IPS DF 19.7 (cell line): ENCODE data around the gene RFX4.
"Not testable (repeated sequence)": the region's sequence is repeated elsewhere in the genome, so short reads cannot be mapped to it uniquely, and the experiment has no call there.

Experiments used
- DNase-seq: peaks from one replicate; pipeline ENCODE4 v3.0.0-alpha.2; 2013; ENCODE audit warnings: low read depth, low spot score

The RFX4 gene

GRCh38 chr12:106690569-106691305 lies 107.9 kb downstream of the RFX4 start:
- DNase-seq, result no peak

DNA sequence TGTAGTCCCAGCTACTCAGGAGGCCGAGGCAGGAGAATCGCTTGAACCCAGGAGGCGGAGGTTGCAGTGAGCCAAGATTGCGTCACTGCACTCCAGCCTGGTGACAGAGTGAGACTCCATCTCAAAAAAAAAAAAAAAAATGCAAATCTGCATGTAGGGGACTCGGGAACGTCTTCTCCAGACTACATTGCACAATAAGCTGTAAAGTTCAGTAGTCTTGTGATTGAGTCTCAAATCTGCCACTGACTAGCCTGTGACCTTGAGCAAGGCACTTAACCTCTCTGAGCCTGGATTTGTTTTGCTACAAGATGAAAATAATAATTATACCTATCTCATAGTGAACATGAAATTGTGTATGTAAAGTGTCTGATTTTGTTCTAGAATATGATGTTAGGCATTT lies 109.2 kb downstream of the RFX4 start:
- not testable (repeated sequence) for DNase-seq

- no peak for DNase-seq
Observed at GRCh38 chr12:106692896-106693820, 110.4 kb downstream of the RFX4 start.

DNA sequence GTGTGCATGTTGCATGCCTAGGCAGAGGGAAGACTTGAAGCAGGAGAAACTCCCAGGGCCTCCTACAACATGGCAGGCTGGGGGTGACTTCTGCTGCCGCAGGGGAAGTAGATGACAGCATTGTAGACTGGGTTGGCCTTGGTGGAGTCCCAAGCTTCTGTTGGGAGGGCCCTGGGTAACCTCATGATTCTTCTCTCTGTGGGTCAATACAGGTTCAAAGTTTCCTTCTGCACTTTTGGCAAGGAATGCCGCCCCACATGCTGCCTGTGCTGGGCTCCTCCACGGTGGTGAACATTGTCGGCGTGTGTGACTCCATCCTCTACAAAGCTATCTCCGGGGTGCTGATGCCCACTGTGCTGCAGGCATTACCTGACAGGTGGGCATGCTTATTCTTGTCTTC lies 113.3 kb downstream of the RFX4 start:
- DNase-seq, result no peak

- no peak for DNase-seq
Observed at GRCh38 chr12:106696681-106697417, 114.0 kb downstream of the RFX4 start.

DNA sequence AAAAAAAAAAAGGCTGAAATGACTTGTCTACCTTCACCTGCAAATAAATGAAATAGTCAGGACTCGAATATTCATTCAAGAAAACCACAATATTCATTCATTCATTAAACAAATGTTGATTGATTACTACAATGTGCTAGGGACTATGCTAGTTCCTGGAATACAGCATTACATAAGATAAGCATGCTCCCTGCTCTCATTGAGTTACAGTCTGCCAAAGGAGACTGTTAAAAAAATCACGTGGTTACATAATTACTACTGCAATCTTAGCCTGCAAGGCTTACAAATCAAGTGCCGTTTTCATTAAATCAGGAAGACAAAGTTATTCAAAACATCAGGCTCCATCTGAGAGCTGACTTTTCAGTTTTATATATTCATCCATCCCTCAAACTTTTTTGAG lies 121.3 kb downstream of the RFX4 start:
- no peak for DNase-seq

DNA sequence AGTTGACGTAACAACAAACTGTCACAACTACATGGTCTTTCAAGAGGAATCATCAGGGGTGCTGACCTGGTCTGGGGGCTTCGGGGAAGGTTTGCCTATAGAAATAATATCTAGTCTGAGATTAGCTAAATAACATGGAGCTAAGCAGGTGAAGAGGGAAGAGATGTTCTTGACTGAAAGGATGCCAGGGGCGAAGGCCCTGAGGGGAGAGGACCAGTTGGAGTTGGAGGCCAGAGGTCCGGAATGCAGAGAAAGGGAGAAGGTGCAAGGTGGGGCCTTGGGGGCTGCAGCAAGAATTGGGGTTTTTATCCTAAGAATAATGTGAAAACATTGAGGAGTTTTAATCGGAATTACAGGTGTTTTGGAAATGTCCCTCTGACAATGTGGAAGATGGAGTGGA lies 123.2 kb downstream of the RFX4 start:
- DNase-seq, result no peak

DNA sequence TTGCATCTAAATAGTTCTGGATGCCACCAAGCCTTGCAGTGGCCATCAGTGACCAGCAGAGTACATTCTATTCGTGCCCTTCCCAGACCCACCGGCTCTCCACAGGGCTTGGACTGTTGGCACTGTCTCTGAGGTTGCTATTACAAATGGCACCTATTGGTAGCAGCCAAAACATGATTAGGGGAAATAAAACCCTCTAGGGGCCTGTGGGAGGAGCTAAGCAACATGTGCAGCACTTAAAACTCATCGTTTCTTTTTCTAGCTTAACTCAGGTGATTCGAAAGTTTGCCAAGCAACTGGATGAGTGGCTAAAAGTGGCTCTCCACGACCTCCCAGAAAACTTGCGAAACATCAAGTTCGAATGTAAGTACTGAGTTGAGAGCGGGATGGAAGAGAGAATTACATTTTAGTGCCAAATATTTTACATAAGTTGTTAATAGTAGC lies 126.3 kb downstream of the RFX4 start:
- DNase-seq, result no peak

DNA sequence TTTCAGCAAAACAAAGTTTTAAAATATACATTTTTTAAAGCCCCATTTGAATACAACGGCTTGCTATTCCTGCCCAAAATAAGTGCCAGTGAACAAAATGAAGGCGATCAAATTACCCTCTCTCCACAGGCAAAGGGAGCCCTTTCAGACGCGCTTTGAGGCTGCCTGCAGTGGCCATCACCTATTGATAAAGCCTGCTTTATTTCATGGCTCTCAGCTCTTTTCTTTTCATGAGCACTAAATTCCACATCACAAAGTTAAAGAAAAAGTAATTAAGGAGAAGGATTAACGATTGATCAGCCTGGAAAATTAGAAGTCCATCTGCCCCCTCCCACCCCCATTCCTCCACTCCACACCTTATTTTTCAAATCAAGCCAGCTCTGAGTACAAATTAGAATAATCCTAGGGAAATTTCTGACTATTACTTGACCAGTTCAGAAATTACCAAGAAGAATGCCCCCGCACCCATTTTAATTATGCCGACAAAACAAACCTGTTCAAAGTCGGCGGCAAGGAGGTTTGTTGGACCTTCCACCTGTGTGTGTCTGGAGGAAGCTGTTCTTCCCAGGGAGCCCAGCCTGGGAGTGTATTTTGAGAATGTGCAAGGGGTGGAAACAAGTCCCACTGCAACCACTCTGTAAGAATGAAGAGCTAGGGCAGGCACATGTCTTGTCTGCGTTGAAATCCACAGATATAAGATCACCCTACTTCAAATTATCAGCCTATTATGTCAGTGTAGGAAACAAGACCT lies 127.5 kb downstream of the RFX4 start:
- no peak for DNase-seq

DNA sequence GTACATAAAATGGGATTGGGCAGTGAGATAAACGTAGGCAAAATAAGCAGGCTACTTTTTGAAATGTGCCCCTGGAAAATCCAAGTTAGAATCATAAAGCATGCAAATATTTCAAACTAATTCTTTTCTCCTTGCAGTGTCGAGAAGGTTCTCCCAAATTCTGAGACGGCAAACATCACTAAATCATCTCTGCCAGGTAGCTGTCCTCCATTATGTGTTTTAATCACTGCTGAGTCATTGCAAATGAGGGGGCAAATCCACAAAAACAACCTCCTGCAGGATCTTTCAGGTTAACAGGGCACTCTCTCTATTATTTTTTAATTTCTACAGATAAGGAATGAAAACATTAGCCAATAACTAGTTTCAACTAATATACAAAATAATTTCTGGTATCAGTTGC lies 128.5 kb downstream of the RFX4 start:
- no peak for DNase-seq

- no peak for DNase-seq
Observed at GRCh38 chr12:106712768-106713167, 130.0 kb downstream of the RFX4 start.

DNA sequence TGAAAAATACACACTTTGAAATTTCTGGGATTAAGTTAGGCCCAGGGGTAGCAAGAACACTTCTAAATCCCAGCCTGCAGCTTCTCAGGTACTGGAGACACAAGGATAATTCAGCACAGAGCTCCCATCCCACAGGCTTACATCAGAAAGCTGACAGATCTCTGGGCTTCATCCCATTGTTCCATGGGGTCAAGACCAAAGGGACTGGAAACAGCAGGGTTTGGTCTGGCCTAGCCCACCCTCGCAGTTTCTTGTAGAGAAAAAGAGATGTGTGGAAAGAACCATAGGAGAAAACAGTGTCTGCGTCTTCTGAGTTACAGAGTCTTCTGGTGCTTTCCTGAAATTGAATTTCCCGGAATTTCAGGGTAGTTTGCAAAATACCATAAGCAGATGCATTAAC lies 132.1 kb downstream of the RFX4 start:
- DNase-seq, result no peak

DNA sequence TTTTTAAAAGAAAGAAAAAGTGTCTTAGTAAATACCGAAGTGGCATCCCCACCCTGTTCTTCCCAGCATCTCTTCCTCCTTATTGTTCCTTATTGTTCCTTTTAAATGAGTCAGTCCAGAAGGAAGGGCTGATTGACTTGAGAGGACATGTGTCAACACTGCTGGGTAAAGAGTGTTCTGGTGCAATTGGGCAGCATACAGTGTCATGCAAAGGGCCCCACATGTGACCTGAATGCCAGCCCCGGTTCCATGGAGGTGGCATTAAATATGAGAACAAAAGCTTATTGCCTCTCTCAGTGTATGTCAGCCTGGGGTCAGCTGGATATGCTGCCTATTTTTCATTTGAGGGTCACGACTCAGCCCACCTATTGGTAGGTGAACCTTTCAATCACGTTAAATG lies 132.8 kb downstream of the RFX4 start:
- DNase-seq, result no peak

GRCh38 chr12:106717673-106718072 lies 134.9 kb downstream of the RFX4 start:
- DNase-seq, result no peak

DNA sequence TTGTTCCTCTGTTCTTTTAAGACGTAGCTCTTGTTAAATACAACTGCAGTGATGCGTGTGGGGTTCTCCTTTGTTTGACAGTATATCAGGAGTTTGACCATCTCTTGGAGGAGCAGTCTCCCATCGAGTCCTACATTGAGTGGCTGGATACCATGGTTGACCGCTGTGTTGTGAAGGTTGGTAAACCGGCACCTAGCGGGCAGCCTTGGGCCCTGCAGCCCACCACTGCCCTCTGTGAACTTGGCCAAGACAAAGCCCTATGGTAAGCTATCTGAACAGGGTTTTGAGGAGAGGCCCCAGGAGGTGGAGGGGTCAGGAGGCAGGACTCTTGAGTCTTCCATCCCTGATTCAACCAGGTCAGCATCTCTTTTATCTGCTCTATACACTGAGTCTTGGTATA lies 137.1 kb downstream of the RFX4 start:
- DNase-seq, result no peak

DNA sequence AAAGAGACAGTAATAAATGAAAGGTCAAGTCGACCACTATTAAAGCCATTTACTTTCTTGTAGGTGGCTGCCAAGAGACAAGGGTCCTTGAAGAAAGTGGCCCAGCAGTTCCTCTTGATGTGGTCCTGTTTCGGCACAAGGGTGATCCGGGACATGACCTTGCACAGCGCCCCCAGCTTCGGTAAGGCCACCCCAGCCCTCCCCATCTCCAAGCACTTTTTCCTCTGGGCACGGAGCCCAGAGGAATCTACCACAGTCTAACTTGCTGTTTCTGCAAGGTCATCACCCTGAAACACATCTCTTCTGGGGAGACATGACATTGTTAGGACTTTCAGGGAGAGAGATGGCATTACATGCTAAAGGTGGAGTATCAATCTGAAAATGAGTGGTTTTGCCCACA lies 137.9 kb downstream of the RFX4 start:
- DNase-seq, result no peak

- no peak for DNase-seq
Observed at GRCh38 chr12:106721915-106722314, 139.1 kb downstream of the RFX4 start.

GRCh38 chr12:106722837-106723236 lies 140.0 kb downstream of the RFX4 start:
- peak; percentile 28 for DNase-seq

GRCh38 chr12:106723416-106723815 lies 140.6 kb downstream of the RFX4 start:
- no peak for DNase-seq

- DNase-seq, result no peak
Observed at GRCh38 chr12:106724116-106724515, 141.3 kb downstream of the RFX4 start.

- no peak for DNase-seq
Observed at GRCh38 chr12:106724934-106725333, 142.1 kb downstream of the RFX4 start.
